Fibroblast of lung (primary cell): ENCODE results near the gene RTN4IP1. TPM values are rescaled to one million over a fixed set of nuclear protein-coding genes. Genes with fewer than 3 reads are reported as not detected.

Experiments used
- DNase-seq, 2 donors: peaks; one replicate each; pipeline versions ENCODE4 v3.0.0 to v3.0.0-alpha.2; 2010; ENCODE audit warnings: low read depth in 2 of 2
- H2AFZ ChIP-seq: 2 replicates; pipeline ENCODE4 v1.5.1; 2012; ENCODE audit warnings: low read length, control low read depth, inconsistent platforms
- H3K27ac ChIP-seq: 2 replicates; pipeline ENCODE4 v1.5.1; 2011; ENCODE audit warnings: low read length, control low read depth; ENCODE audit not compliant: insufficient read depth
- H3K27me3 ChIP-seq: 2 replicates; pipeline ENCODE4 v1.5.1; 2011; ENCODE audit warnings: mild to moderate bottlenecking, low read length; ENCODE audit not compliant: control insufficient read depth, insufficient read depth
- H3K36me3 ChIP-seq: 2 replicates; pipeline ENCODE4 v1.5.1; 2011; ENCODE audit warnings: low read length; ENCODE audit not compliant: control insufficient read depth, insufficient read depth
- H3K4me1 ChIP-seq: 2 replicates; pipeline ENCODE4 v1.5.1; 2011; ENCODE audit warnings: low read length; ENCODE audit not compliant: control insufficient read depth, insufficient read depth; ENCODE audit errors: extremely low read depth
- H3K4me2 ChIP-seq: 2 replicates; pipeline ENCODE4 v1.5.1; 2011; ENCODE audit warnings: low read length, control low read depth; ENCODE audit not compliant: insufficient read depth; ENCODE audit errors: extremely low read depth
- H3K4me3 ChIP-seq, 4 experiments: fragments of 200-600 bp in 1 of 4; sonication (generic) in 1 of 4; replicated peaks in 1 of 4; 2 replicates each; pipeline ENCODE4 v1.5.1; 2011 to 2016; ENCODE audit warnings: low read length in 4 of 4, low read depth in 3 of 4, mild to moderate bottlenecking in 3 of 4, control low read depth in 2 of 4, inconsistent platforms in 1 of 4, mixed read lengths in 1 of 4; ENCODE audit not compliant: insufficient read depth in 1 of 4; ENCODE audit errors: control extremely low read depth in 1 of 4
- H3K79me2 ChIP-seq: 2 replicates; pipeline ENCODE4 v1.5.1; 2012; ENCODE audit warnings: mild to moderate bottlenecking, low read length, inconsistent platforms; ENCODE audit not compliant: control insufficient read depth, insufficient read depth
- H3K9ac ChIP-seq: 2 replicates; pipeline ENCODE4 v1.5.1; 2011; ENCODE audit warnings: mild to moderate bottlenecking, low read length, control low read depth; ENCODE audit not compliant: insufficient read depth
- H3K9me3 ChIP-seq: 2 replicates; pipeline ENCODE4 v1.5.1; 2012; ENCODE audit warnings: low read depth, low read length; ENCODE audit not compliant: control insufficient read depth, insufficient read depth
- H4K20me1 ChIP-seq: 2 replicates; pipeline ENCODE4 v1.5.1; 2011; ENCODE audit warnings: low read length; ENCODE audit not compliant: control insufficient read depth, insufficient read depth; ENCODE audit errors: extremely low read depth
- CTCF ChIP-seq, 2 donors: IDR thresholded peaks in 1 of 2; conservative IDR thresholded peaks in 1 of 2; 1 replicate in 1 of 2; 2 replicates in 1 of 2; pipeline ENCODE4 v1.5.1; 2011 to 2012; ENCODE audit warnings: low read length in 2 of 2, control low read depth in 1 of 2, inconsistent platforms in 1 of 2, low read depth in 1 of 2, mild to moderate bottlenecking in 1 of 2
- EZH2 ChIP-seq: IDR thresholded peaks from 2 replicates; pipeline ENCODE4 v1.5.1; 2012; ENCODE audit warnings: low read length, control low read depth, mild to moderate bottlenecking; ENCODE audit errors: missing control alignments
- polyA plus RNA-seq, 2 donors: library from polyadenylated mRNA; depleted of rRNA in 1 of 2; stranded (reverse) in 1 of 2; unstranded in 1 of 2; fragments of >200 nt; gene quantifications; 2 replicates each; pipeline ENCODE4 v1.2.1, GENCODE V29; 2011 to 2012; ENCODE audit warnings: missing spikeins in 1 of 2
- total RNA-seq: library from RNA; depleted of rRNA; stranded (reverse); fragments of >200 nt; gene quantifications from 2 replicates; pipeline ENCODE4 v1.2.1, GENCODE V29; 2014

Gene RTN4IP1
- total and polyA plus RNA-seq, 2 donors (not counting 1 experiment from before 2014, with no cell fraction given), result 8.4 to 9.2 TPM

GRCh38 chr6:106547601-106548453, 81.5 kb downstream of the RTN4IP1 start:
- Histone ChIP-seq H3K4me2 (peak overlapping the region; percentile 28), H3K9ac (no peak overlapping the region), H3K79me2 (no peaks in the 10 kb centered on the region), H2AFZ (no peak overlapping the region), H3K36me3 (no peaks in the 10 kb centered on the region), H3K27me3 (no peaks in the 10 kb centered on the region), H3K9me3 (no peaks in the 10 kb centered on the region), H3K4me3 (no peak overlapping the region), H3K4me1 (peaks cover 14% of the 10 kb centered on the region), H4K20me1 (no peaks in the 10 kb centered on the region), H3K27ac (peak overlapping the region; percentile 16)
- TF ChIP-seq EZH2 (no peak), CTCF (conservative IDR thresholded peaks at IDR 0.05 in 1 of 2, IDR thresholded peaks at IDR 0.05 in 1 of 2; ENCODE audit: low read depth in 1 of 2, low read length in 2 of 2) (no peak)
- peak; percentile 67 to 91 for DNase-seq

DNA sequence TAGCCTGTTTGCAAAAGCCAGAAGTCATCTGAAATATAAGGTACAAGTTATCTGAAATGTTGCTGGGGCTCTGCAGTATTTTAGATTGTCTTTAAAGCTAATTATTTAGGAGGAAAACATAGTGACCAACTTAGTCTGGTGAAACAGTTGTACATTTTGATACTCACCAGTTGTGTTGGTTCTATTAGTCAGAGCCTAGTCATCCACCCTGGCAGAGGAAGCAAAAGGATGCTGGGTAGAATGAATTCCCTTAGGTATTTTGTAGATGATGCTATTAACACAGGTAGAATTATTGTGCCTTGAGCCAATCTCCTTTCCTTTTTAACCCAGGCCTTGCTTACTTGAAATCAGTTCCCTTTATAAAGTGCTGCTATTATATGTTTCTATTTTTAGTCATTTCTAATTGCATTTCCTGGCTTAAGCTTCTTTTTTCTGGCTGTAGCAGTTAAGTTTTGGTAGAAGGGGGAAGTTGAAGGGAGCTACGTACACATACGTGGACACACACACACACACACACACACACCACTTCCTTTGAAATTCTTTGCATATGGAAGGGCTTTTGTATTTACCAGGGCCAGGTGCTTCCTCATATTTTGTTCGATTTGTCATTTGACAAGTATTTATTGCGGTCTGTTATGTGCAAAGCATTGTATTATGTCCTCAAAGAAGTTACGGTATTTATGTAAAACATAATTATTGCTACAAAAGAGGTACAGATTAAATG, 82.4 kb downstream of the RTN4IP1 start:
- TF ChIP-seq EZH2 (no peak), CTCF (conservative IDR thresholded peaks at IDR 0.05 in 1 of 2, IDR thresholded peaks at IDR 0.05 in 1 of 2; ENCODE audit: low read depth in 1 of 2, low read length in 2 of 2) (no peak)
- no peak overlapping the region for H2AFZ ChIP-seq
- no peaks in the 10 kb centered on the region for H3K9me3 ChIP-seq
- H3K9ac ChIP-seq, result no peak overlapping the region
- H3K36me3 ChIP-seq, result no peaks in the 10 kb centered on the region
- no peaks in the 10 kb centered on the region for H4K20me1 ChIP-seq
- H3K27me3 ChIP-seq, result no peaks in the 10 kb centered on the region
- H3K27ac ChIP-seq, result peak overlapping the region; percentile 73
- H3K4me3 ChIP-seq, result no peak overlapping the region
- H3K4me2 ChIP-seq, result peak overlapping the region; percentile 28
- no peaks in the 10 kb centered on the region for H3K79me2 ChIP-seq
- H3K4me1 ChIP-seq, result peaks cover 14% of the 10 kb centered on the region
- peak; percentile 72 to 86 for DNase-seq

DNA sequence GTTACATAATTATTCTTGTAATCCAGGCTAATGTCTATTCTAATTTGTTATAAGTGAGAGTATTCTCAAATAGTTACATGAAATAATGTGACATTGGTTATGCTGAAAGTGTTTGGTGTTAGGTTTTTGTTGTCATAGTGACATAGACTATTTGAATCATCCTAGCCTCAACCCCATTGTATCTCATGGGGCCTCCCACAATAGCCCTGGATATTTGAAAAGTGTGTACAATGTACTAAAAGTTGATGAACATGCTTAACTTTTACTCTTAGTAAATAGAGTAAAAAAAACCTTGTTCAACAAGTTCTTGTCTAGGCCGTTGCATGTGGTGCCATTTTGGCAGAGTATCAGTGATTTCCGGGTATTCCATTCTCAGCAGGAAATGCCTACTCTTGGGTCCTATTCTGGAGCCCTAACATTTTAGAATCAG, 83.0 kb downstream of the RTN4IP1 start:
- peak; percentile 37 to 57 for DNase-seq
- no peak for TF ChIP-seq EZH2
- no peak for TF ChIP-seq CTCF (conservative IDR thresholded peaks at IDR 0.05 in 1 of 2, IDR thresholded peaks at IDR 0.05 in 1 of 2; ENCODE audit: low read depth in 1 of 2, low read length in 2 of 2)
- Histone ChIP-seq H3K79me2 (no peaks in the 10 kb centered on the region), H3K27me3 (no peaks in the 10 kb centered on the region), H3K27ac (peak overlapping the region; percentile 73), H3K4me1 (peaks cover 14% of the 10 kb centered on the region), H4K20me1 (no peaks in the 10 kb centered on the region), H3K9me3 (no peaks in the 10 kb centered on the region), H3K4me3 (no peak overlapping the region), H3K4me2 (peak overlapping the region; percentile 28), H3K36me3 (no peaks in the 10 kb centered on the region), H3K9ac (no peak overlapping the region), H2AFZ (no peak overlapping the region)
